ENCODE results near the gene FKBP6.

GRCh38 chr7:73391396-73391795, 63.4 kb downstream of the FKBP6 start:
- TF ChIP-seq POLR2A (IDR thresholded peaks at IDR 0.05) = no peak
- no peak for TF ChIP-seq CTCF (IDR thresholded peaks at IDR 0.05)
